Activated T-cell treated with anti-CD3 and anti-CD28 coated beads for 4 hours (primary cell): ENCODE measurements around the gene EYA2.
"Not testable (repeated sequence)": the region's sequence is repeated elsewhere in the genome, so short reads cannot be mapped to it uniquely, and the experiment has no call there.

Experiments
- DNase-seq: peaks from one replicate; pipeline ENCODE4 v3.0.0-alpha.2; 2020

The EYA2 gene

GRCh38 chr20:46894579-46894958 is at the start of gene EYA2:
Gene EYA2 (plus strand): TSS chr20:46894843. CDS start chr20:46990011, 95,168 bp downstream.
- DNase-seq = no peak

- DNase-seq = no peak
Observed at GRCh38 chr20:46844965-46845364, 49.7 kb upstream of the EYA2 start.

GRCh38 chr20:46849269-46849668 is 45.4 kb upstream of the EYA2 start:
- DNase-seq = no peak

GRCh38 chr20:46849751-46850150 is 44.9 kb upstream of the EYA2 start:
- no peak for DNase-seq

- no peak for DNase-seq
Observed at GRCh38 chr20:46850416-46850815, 44.2 kb upstream of the EYA2 start.

GRCh38 chr20:46850896-46851295 is 43.7 kb upstream of the EYA2 start:
- DNase-seq = no peak

- DNase-seq = no peak
Observed at GRCh38 chr20:46851746-46852145, 42.9 kb upstream of the EYA2 start.

- no peak for DNase-seq
Observed at GRCh38 chr20:46852313-46852712, 42.3 kb upstream of the EYA2 start.

- DNase-seq = no peak
Observed at GRCh38 chr20:46853926-46854325, 40.7 kb upstream of the EYA2 start.

- DNase-seq = no peak
Observed at GRCh38 chr20:46857061-46857831, 37.4 kb upstream of the EYA2 start.

- no peak for DNase-seq
Observed at GRCh38 chr20:46865824-46866223, 28.8 kb upstream of the EYA2 start.

GRCh38 chr20:46870041-46870440 is 24.6 kb upstream of the EYA2 start:
- DNase-seq = no peak

GRCh38 chr20:46872328-46873211 is 22.1 kb upstream of the EYA2 start:
- DNase-seq = no peak

GRCh38 chr20:46875059-46875458 is 19.6 kb upstream of the EYA2 start:
- no peak for DNase-seq

GRCh38 chr20:46879386-46879785 is 15.3 kb upstream of the EYA2 start:
- no peak for DNase-seq

- DNase-seq = not testable (repeated sequence)
Observed at GRCh38 chr20:46879963-46880362, 14.7 kb upstream of the EYA2 start.

GRCh38 chr20:46883892-46884291 is 10.8 kb upstream of the EYA2 start:
- no peak for DNase-seq

GRCh38 chr20:46890682-46891081 is 4.0 kb upstream of the EYA2 start:
- DNase-seq = no peak

GRCh38 chr20:46893051-46893450 is 1.6 kb upstream of the EYA2 start:
- DNase-seq = no peak

- DNase-seq = no peak
Observed at GRCh38 chr20:46893877-46894578, 615 bp upstream of the EYA2 start.

GRCh38 chr20:46894971-46895905 is 595 bp downstream of the EYA2 start:
- DNase-seq = no peak

- DNase-seq = no peak
Observed at GRCh38 chr20:46895906-46896242, 1.2 kb downstream of the EYA2 start.
